Skeletal muscle satellite cell (primary cell): Measurements from ENCODE around the gene DBH. TPM values are rescaled to one million over a fixed set of nuclear protein-coding genes. Genes with fewer than 3 reads are reported as not detected.

Experiments
- H3K27me3 ChIP-seq: 2 replicates; pipeline ENCODE4 v1.7.0; 2013; ENCODE audit warnings: low read length; ENCODE audit not compliant: control insufficient read depth, insufficient read depth
- H3K36me3 ChIP-seq: 2 replicates; pipeline ENCODE4 v1.7.0; 2013; ENCODE audit warnings: mild to moderate bottlenecking, control low read depth, low read length; ENCODE audit not compliant: insufficient read depth
- H3K4me1 ChIP-seq: 2 replicates; pipeline ENCODE4 v1.7.0; 2013; ENCODE audit warnings: low read length; ENCODE audit not compliant: control insufficient read depth, insufficient read depth
- H3K4me2 ChIP-seq: 2 replicates; pipeline ENCODE4 v1.7.0; 2013; ENCODE audit warnings: mild to moderate bottlenecking, low read length
- H3K4me3 ChIP-seq: 2 replicates; pipeline ENCODE4 v1.7.0; 2013; ENCODE audit warnings: low read length
- H3K9ac ChIP-seq: 2 replicates; pipeline ENCODE4 v1.7.0; 2013; ENCODE audit warnings: mild to moderate bottlenecking, low read depth, low read length, moderate library complexity
- H3K9me3 ChIP-seq: replicated peaks from 2 replicates; pipeline ENCODE4 v1.7.0; 2013; ENCODE audit warnings: mild to moderate bottlenecking, control low read depth, low read length
- total RNA-seq: library from RNA; depleted of rRNA; stranded (reverse); fragments of >200 nt; gene quantifications from 2 replicates; pipeline ENCODE4 v1.2.3, GENCODE V29; 2012; rRNA removed

DBH gene
- not detected in 2 replicates for total RNA-seq

DNA sequence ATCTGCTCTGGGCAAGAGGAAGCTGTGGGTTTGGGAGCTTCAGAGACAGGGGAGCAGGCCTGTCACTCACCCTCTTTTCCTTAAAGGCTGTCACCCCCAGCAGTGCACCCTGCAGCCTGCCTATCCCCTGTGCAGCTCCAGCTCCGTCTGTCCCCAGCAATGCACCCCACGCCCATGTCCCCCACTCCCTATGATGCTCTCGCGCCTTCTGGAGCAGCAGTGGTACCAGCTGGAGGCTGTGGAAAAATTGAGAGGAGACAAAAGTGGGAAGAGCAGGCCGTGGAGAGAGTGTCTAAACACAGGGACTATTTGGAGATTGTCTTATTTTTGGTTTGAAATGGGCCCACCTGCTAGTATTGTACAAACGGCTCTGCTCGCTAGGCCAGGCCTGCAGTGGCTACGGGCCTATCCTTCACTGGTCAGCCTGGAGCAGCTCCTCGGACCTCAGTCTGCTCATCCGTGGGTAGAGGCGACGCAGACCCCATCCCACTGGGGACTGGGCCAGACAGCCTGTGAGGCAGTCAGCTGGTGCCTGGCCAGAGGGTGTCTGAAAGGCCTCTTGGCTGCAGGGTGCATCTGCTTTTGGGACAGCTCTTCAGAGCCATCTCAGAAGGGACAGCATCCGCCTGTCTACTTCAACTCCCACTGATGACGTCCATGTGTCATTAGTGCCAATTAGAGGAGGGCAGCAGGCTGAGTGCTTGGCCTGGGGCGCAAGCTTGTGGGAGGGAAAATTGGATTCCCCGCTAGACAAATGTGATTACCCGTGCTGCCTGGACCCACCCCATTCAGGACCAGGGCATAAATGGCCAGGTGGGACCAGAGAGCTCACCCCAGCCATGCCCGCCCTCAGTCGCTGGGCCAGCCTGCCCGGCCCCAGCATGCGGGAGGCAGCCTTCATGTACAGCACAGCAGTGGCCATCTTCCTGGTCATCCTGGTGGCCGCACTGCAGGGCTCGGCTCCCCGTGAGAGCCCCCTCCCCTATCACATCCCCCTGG, at the start of gene DBH:
Gene DBH, plus strand, starts transcription at position 831 of the 999 bp plus-strand sequence. Its CDS starts 9 bp downstream, at position 840.
- no peak within 1 kb of the TSS for H3K4me2 ChIP-seq
- H3K36me3 ChIP-seq: no peaks in the 10 kb centered on the region
- H3K9ac ChIP-seq: no peak within 1 kb of the TSS
- no peaks in the 10 kb centered on the region for H3K9me3 ChIP-seq
- H3K4me1 ChIP-seq: no peaks in the 10 kb centered on the region
- no peak within 1 kb of the TSS for H3K4me3 ChIP-seq
- H3K27me3 ChIP-seq: peaks cover 67% of the 10 kb centered on the region

DNA sequence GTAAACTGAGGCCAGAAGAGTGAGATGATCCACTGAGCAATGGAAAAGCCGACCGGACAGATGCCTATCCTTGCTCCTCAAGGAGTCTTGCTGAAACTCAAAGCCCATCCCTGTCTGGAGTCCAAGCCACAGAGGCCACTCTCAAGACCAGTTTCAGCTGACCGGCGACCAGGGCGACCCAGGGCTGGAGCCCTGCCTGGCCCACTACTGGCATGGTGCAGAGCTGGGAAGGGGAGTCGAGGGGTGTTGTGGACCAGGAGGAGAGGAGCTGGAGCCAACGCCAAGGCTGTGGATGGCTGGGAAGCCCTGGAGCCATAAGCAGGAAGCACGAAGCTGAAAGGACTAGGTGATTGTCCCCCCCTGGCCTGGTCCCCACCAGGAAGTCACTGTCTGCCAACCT, 49.1 kb upstream of the DBH start:
- Histone ChIP-seq H3K4me1 (no peaks in the 10 kb centered on the region), H3K9ac (no peak overlapping the region), H3K4me3 (no peak overlapping the region), H3K4me2 (no peak overlapping the region), H3K27me3 (peaks cover 60% of the 10 kb centered on the region), H3K36me3 (no peaks in the 10 kb centered on the region), H3K9me3 (no peaks in the 10 kb centered on the region)

GRCh38 chr9:133587466-133587865, 48.7 kb upstream of the DBH start:
- H3K4me2 ChIP-seq: no peak overlapping the region
- no peak overlapping the region for H3K9ac ChIP-seq
- H3K4me1 ChIP-seq: no peaks in the 10 kb centered on the region
- H3K9me3 ChIP-seq: no peaks in the 10 kb centered on the region
- H3K36me3 ChIP-seq: no peaks in the 10 kb centered on the region
- no peak overlapping the region for H3K4me3 ChIP-seq
- H3K27me3 ChIP-seq: peaks cover 59% of the 10 kb centered on the region

DNA sequence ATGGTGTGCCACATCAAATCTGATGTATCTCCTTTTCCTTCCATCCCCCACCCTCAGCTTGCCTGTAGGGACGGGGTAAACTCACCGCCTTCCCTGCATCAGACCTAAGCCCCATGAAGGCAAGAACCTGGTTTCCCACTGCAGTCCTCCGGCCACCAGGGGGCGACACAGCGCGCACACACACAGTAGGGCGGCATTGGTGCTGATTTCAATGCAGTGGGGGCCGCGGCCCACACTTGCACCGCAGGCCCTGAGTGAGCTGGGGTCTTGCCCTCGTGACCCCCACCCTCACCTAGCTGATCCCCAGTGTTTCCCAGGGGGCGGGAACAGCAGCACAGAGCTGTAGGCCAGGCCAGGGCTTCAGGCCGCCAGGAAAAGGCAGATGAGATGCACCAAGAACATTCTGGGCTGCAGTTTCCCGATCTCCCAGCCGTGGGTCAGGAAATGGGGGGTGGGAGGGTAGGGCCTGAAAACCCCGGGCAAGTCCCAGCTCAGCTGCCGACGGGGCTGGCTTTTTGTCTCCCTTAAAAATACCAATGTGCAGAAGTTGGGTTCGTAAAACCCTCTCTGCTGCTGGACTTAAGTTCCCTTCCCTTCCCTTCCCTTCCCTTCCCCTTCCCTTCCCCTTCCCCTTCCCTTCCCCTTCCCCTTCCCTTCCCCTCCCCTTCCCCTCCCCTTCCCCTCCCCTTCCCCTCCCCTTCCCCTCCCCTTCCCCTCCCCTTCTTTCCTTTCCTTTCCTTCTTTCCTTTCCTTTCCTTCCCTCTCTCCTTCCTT, 46.5 kb upstream of the DBH start:
- Histone ChIP-seq H3K4me3 (no peak overlapping the region), H3K4me1 (no peaks in the 10 kb centered on the region), H3K9me3 (no peaks in the 10 kb centered on the region), H3K9ac (no peak overlapping the region), H3K4me2 (no peak overlapping the region), H3K27me3 (peaks cover 46% of the 10 kb centered on the region), H3K36me3 (no peaks in the 10 kb centered on the region)

GRCh38 chr9:133590231-133590855, 45.8 kb upstream of the DBH start:
- H3K4me2 ChIP-seq: no peak overlapping the region
- no peaks in the 10 kb centered on the region for H3K9me3 ChIP-seq
- H3K4me1 ChIP-seq: no peaks in the 10 kb centered on the region
- peaks cover 39% of the 10 kb centered on the region for H3K27me3 ChIP-seq
- H3K36me3 ChIP-seq: no peaks in the 10 kb centered on the region
- no peak overlapping the region for H3K4me3 ChIP-seq
- H3K9ac ChIP-seq: no peak overlapping the region

DNA sequence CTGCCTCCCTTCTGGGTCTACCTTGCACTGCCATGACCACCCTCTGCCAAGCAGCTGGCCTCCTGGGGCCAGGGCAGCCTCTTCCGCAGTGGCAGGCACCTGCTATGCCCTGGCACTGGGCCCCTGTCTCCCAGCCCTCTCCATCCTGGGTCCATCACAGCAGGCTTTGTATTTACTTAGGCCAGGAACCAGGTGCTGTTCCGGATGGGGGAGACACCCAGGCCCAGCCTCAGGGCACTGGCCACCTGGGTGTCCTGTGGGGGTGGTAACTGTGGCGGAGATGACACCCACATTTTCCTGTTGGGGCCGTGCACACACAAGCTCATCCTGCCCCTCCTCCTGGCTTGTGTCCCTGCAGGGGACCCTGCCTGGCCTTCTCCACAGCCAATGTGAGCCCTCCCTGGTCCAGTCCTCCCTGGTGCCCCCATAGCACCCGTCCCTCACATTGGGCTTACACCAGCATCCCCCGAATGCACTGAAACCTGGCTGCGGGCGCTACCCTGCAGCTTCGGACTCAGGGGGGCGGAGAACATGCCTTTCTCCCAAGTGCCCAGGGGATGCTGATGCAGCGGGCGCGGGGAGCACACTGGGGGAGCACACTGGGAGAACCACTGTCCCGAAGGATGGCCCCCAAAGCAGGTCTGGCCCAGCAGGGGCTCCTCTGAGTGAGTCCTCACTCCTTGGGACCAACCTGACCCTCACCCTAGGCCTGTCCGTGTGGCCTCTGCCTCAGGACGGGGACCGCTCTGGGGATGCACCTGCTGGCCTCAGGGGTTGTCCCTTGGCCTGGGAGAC, 44.9 kb upstream of the DBH start:
- Histone ChIP-seq H3K4me1 (no peaks in the 10 kb centered on the region), H3K4me3 (no peak overlapping the region), H3K9me3 (no peaks in the 10 kb centered on the region), H3K9ac (no peak overlapping the region), H3K4me2 (no peak overlapping the region), H3K36me3 (no peaks in the 10 kb centered on the region), H3K27me3 (peaks cover 30% of the 10 kb centered on the region)

DNA sequence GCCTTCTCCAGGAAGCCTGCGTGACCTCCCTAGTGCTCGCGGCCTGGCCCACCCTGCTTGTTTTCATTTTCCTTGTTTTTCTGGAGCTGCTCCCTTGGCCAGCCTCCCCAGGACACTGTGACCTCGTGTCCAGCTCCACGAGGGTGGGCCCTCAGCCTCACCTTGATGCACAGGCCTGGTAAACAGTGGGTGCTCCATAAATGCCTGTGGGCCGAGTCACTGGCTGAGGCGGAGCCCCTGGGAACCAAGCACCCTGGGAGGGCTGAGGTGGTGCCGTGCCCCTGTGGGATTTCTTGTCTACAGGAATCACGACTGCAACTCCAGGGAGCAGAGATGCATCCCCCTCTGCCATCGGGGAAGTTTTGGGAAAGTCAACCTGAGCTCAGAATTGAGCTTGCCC, 44.2 kb upstream of the DBH start:
- H3K9me3 ChIP-seq: no peaks in the 10 kb centered on the region
- H3K4me3 ChIP-seq: no peak overlapping the region
- H3K36me3 ChIP-seq: no peaks in the 10 kb centered on the region
- no peak overlapping the region for H3K4me2 ChIP-seq
- no peak overlapping the region for H3K9ac ChIP-seq
- H3K4me1 ChIP-seq: no peaks in the 10 kb centered on the region
- peaks cover 23% of the 10 kb centered on the region for H3K27me3 ChIP-seq

GRCh38 chr9:133592731-133593409, 43.3 kb upstream of the DBH start:
- H3K9me3 ChIP-seq: peaks cover 8% of the 10 kb centered on the region
- no peaks in the 10 kb centered on the region for H3K36me3 ChIP-seq
- no peak overlapping the region for H3K4me3 ChIP-seq
- no peaks in the 10 kb centered on the region for H3K4me1 ChIP-seq
- peaks cover 20% of the 10 kb centered on the region for H3K27me3 ChIP-seq
- H3K9ac ChIP-seq: no peak overlapping the region
- no peak overlapping the region for H3K4me2 ChIP-seq

DNA sequence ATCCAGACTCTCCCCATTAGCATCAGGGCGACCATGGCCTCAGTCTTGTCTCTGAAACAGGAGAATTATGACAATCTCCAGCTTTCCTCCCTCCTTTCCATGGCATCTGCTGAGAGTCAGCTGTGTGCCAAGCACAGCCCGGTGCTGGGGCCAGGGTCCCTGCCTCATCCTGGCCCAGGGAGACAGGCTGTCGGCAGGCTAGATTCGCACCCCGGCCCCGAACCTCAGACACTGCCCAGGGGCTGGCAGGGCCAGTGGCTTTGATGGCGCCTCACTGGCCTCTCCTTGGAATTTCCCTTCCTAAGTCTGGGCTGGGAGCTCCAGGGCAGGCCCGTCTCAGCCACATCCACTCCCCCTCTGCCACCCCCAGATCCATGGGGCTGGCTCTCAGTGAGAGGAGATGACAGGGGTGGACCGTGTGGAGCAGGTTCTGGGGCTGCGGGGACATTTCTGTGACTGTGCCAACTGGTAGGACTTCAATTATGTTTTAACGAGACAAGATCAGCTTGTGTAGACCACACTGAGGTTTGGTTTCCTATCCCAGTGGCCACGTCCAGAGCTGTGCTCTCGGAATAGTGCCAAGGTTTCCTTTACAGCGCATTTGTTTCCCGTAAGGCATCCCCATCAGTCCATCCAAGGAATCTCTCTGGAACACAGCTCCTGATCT, 42.4 kb upstream of the DBH start:
- no peak overlapping the region for H3K9ac ChIP-seq
- no peak overlapping the region for H3K4me3 ChIP-seq
- no peaks in the 10 kb centered on the region for H3K4me1 ChIP-seq
- no peak overlapping the region for H3K4me2 ChIP-seq
- H3K9me3 ChIP-seq: peaks cover 10% of the 10 kb centered on the region
- no peaks in the 10 kb centered on the region for H3K36me3 ChIP-seq
- H3K27me3 ChIP-seq: peaks cover 20% of the 10 kb centered on the region

DNA sequence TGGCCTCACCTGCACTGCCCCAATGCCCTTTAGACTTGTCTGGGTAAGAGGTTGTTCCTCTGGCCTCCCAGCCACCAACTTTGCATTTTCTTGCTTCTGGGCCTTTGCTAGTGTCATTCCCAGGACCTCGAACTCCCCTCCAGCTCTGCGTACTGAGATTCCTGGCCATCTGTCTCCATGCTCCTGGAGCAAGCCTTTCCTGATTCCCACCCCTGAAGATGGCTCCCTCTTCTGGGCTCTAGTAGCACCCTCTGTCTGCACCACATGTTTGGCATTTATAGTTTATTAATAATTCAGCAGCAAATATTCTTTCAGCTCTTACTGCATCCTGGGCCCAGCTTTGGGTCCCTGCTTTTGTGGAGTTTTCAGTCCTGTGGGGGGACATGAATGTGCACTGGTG, 41.9 kb upstream of the DBH start:
- peaks cover 20% of the 10 kb centered on the region for H3K27me3 ChIP-seq
- no peaks in the 10 kb centered on the region for H3K4me1 ChIP-seq
- peaks cover 11% of the 10 kb centered on the region for H3K9me3 ChIP-seq
- no peak overlapping the region for H3K4me3 ChIP-seq
- H3K9ac ChIP-seq: no peak overlapping the region
- H3K4me2 ChIP-seq: no peak overlapping the region
- no peaks in the 10 kb centered on the region for H3K36me3 ChIP-seq
